Sigmoid colon (tissue), 4 donors: Measurements from ENCODE around the gene NCAM2.

Experiments
- EP300 ChIP-seq, 4 donors: sonication (generic); formaldehyde crosslinking; IDR thresholded peaks; one replicate each; pipeline ENCODE4 v1.6.1; 2017; ENCODE audit warnings: antibody characterized with exemption in 4 of 4
- POLR2A ChIP-seq, 2 donors: fragments of 450-650 bp; IDR thresholded peaks; one replicate each; pipeline ENCODE4 v1.6.1; 2016; ENCODE audit warnings: antibody characterized with exemption in 2 of 2, mild to moderate bottlenecking in 2 of 2, moderate library complexity in 2 of 2
- POLR2AphosphoS5 ChIP-seq, 4 donors: sonication (generic); formaldehyde crosslinking; IDR thresholded peaks; one replicate each; pipeline ENCODE4 v1.6.1; 2017; ENCODE audit warnings: antibody characterized with exemption in 4 of 4
- TF ChIP-seq, protein P1 (sequence below), 4 experiments: fragments of 450-650 bp in 3 of 4; fragments of 200-600 bp in 1 of 4; IDR thresholded peaks; one replicate each; pipeline ENCODE4 v1.5.1; 2016 to 2019; ENCODE audit warnings: antibody characterized with exemption in 4 of 4, mild to moderate bottlenecking in 3 of 4, moderate library complexity in 2 of 4

DNA sequence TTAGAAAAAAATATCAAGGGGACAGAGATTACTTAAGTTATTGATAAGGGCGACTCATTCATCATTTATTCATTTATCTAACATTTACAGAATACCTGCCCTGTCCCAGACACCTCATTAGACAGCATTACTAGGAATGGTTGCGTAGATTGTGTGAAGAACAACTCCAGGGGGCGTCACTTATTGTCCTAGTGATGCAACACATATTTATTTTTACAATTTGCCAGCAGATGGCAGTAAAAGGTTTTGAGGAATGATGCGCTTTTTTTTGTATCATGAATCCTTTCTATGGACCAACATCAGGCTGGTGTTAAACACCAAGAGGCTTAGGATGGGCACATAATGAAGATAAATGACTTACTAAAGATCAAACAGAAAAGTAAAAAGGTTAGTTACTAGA is 5.5 kb downstream of the NCAM2 start:
- TF ChIP-seq POLR2AphosphoS5 (IDR thresholded peaks at IDR 0.05), result no peak
- TF ChIP-seq, protein P1, sequence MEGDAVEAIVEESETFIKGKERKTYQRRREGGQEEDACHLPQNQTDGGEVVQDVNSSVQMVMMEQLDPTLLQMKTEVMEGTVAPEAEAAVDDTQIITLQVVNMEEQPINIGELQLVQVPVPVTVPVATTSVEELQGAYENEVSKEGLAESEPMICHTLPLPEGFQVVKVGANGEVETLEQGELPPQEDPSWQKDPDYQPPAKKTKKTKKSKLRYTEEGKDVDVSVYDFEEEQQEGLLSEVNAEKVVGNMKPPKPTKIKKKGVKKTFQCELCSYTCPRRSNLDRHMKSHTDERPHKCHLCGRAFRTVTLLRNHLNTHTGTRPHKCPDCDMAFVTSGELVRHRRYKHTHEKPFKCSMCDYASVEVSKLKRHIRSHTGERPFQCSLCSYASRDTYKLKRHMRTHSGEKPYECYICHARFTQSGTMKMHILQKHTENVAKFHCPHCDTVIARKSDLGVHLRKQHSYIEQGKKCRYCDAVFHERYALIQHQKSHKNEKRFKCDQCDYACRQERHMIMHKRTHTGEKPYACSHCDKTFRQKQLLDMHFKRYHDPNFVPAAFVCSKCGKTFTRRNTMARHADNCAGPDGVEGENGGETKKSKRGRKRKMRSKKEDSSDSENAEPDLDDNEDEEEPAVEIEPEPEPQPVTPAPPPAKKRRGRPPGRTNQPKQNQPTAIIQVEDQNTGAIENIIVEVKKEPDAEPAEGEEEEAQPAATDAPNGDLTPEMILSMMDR (IDR thresholded peaks at IDR 0.05), result peak in 1 of 4 experiments; percentile 4
- no peak for TF ChIP-seq POLR2A (IDR thresholded peaks at IDR 0.05)
- no peak for TF ChIP-seq EP300 (IDR thresholded peaks at IDR 0.05)
